A673 (cell line): ENCODE results near the gene SNTB2. TPM values are rescaled to one million over a fixed set of nuclear protein-coding genes. Genes with fewer than 3 reads are reported as not detected.
A peak's percentile ranks its signal among the peaks of the same experiment; 100 is the strongest.

ENCODE experiments used
- BruUV-seq: library from RNA; stranded (reverse); fragments of 400-500 nt; replicated peaks from 2 replicates; lab custom pipeline; 2021; lab: Mats Ljungman, UMichigan
- CTCF ChIA-PET: fragments of 300-600 bp; sonication (Branson Sonifier 250); formaldehyde crosslinking; loops from one replicate; lab custom pipeline; 2022; ENCODE audit warnings: antibody characterized with exemption; lab: Charles Lee
- POLR2A ChIA-PET: fragments of 300-600 bp; sonication (Branson Sonifier 250); formaldehyde crosslinking; loops from one replicate; lab custom pipeline; 2022; ENCODE audit warnings: antibody characterized with exemption; ENCODE audit not compliant: low non-redundant PET; lab: Charles Lee
- DNase-seq: peaks from one replicate; pipeline ENCODE4 v3.0.0-alpha.2; 2015; ENCODE audit warnings: low spot score
- H3K27ac ChIP-seq: fragments of 200-600 bp; sonication (generic); 2 replicates; pipeline ENCODE4 v1.5.1; 2016; ENCODE audit warnings: mixed run types, low read depth, mild to moderate bottlenecking, mixed read lengths, antibody characterized with exemption, low read length; ENCODE audit not compliant: poor library complexity, severe bottlenecking
- H3K27me3 ChIP-seq: fragments of 200-600 bp; sonication (generic); replicated peaks from 2 replicates; pipeline ENCODE4 v1.6.1; 2017; ENCODE audit warnings: mixed run types, low read depth, mild to moderate bottlenecking, mixed read lengths, antibody characterized with exemption, low read length; ENCODE audit not compliant: insufficient read depth, poor library complexity
- H3K36me3 ChIP-seq: fragments of 200-600 bp; sonication (generic); 2 replicates; pipeline ENCODE4 v1.6.1; 2016; ENCODE audit warnings: mixed run types, mild to moderate bottlenecking, mixed read lengths, antibody characterized with exemption, low read length; ENCODE audit not compliant: insufficient read depth, poor library complexity, severe bottlenecking
- H3K4me1 ChIP-seq: fragments of 200-600 bp; sonication (generic); 2 replicates; pipeline ENCODE4 v1.6.1; 2017; ENCODE audit warnings: mixed run types, mild to moderate bottlenecking, mixed read lengths, antibody characterized with exemption, low read length; ENCODE audit not compliant: insufficient read depth, poor library complexity, severe bottlenecking
- H3K4me3 ChIP-seq: fragments of 200-600 bp; sonication (generic); 2 replicates; pipeline ENCODE4 v1.5.1; 2016; ENCODE audit warnings: low read depth, mixed run types, mild to moderate bottlenecking, mixed read lengths, low read length; ENCODE audit not compliant: poor library complexity, severe bottlenecking
- H3K9me3 ChIP-seq: fragments of 200-600 bp; sonication (generic); 2 replicates; pipeline ENCODE4 v1.6.1; 2016; ENCODE audit warnings: mixed run types, low read depth, mild to moderate bottlenecking, mixed read lengths, antibody characterized with exemption, low read length; ENCODE audit not compliant: poor library complexity, severe bottlenecking
- EZH2 ChIP-seq: fragments of 200-600 bp; sonication (generic); IDR thresholded peaks from 2 replicates; pipeline ENCODE4 v1.6.1; 2017; ENCODE audit warnings: borderline replicate concordance, low read depth, mild to moderate bottlenecking, mixed read lengths, antibody characterized with exemption, low read length; ENCODE audit not compliant: poor library complexity, severe bottlenecking
- intact Hi-C: fragments of 100-400 bp; cut with micrococcal nuclease; formaldehyde crosslinking; loops from one replicate; pipeline ENCODE4 v1.10.0; 2022; ENCODE audit not compliant: unreplicated experiment
- total RNA-seq: library from RNA; stranded (reverse); gene quantifications from 2 replicates; pipeline ENCODE4 v1.2.3, GENCODE V29; 2021
- TF ChIP-seq, protein P1 (sequence below): fragments of 300-800, 200-600 bp; sonication (generic); conservative IDR thresholded peaks from 2 replicates; pipeline ENCODE4 v1.5.1; 2017; ENCODE audit warnings: low read depth, mild to moderate bottlenecking, antibody characterized with exemption, low read length, moderate library complexity, mixed read lengths

The SNTB2 gene
- total RNA-seq, 1 experiment from 2014 or later: 49.3 TPM

DNA sequence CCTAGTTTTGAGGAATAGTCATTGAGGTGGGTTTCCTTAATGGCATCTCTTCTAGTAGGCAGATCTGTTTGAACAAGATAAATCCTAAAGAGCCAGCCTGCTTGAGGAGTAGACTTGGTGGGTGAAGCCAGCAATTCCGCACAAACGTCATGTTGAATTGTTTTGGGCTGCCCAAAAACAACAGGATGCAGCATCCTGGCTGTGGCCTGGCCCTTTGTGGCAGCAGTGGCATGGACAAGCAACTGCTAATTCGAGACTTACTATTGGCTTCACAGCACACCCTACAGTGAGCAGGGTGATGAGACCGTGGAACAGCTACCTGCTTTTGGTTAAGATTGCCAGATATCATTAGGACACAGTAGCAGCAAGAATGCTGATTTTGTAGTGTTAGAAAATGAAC is 114.9 kb downstream of the SNTB2 start:
- Histone ChIP-seq H3K4me3 (no peak overlapping the region), H3K36me3 (peaks cover 28% of the 10 kb centered on the region), H3K4me1 (no peaks in the 10 kb centered on the region), H3K27me3 (no peaks in the 10 kb centered on the region), H3K27ac (no peak overlapping the region), H3K9me3 (no peaks in the 10 kb centered on the region)
- ChIA-PET POLR2A (no interaction called here), CTCF (no interaction called here)
- no peak for DNase-seq
- TF ChIP-seq, protein P1, sequence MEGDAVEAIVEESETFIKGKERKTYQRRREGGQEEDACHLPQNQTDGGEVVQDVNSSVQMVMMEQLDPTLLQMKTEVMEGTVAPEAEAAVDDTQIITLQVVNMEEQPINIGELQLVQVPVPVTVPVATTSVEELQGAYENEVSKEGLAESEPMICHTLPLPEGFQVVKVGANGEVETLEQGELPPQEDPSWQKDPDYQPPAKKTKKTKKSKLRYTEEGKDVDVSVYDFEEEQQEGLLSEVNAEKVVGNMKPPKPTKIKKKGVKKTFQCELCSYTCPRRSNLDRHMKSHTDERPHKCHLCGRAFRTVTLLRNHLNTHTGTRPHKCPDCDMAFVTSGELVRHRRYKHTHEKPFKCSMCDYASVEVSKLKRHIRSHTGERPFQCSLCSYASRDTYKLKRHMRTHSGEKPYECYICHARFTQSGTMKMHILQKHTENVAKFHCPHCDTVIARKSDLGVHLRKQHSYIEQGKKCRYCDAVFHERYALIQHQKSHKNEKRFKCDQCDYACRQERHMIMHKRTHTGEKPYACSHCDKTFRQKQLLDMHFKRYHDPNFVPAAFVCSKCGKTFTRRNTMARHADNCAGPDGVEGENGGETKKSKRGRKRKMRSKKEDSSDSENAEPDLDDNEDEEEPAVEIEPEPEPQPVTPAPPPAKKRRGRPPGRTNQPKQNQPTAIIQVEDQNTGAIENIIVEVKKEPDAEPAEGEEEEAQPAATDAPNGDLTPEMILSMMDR: no peak
- no peak for TF ChIP-seq EZH2
- TSS peak; percentile 17 for BruUV-seq
- intact Hi-C loops: no loop called here

DNA sequence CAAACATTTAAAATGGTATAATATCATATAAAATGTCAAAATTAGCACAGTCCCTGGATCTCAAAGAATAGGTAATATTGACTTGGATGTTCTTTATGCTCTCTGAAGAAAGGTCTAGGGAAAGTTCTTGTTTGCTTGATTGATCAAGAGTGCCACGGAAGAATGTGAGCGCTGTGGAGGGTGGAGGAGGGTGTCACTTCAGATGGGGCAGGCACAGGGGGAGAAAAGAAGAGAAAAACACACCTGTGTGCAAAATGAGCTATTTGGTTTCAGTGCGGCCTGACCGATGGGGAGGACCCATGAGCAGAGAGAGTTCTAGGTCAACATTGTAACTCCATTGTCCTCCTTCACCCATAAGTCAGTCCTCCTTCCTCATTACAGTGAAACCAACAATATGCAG is 115.3 kb downstream of the SNTB2 start:
- no peak for DNase-seq

DNA sequence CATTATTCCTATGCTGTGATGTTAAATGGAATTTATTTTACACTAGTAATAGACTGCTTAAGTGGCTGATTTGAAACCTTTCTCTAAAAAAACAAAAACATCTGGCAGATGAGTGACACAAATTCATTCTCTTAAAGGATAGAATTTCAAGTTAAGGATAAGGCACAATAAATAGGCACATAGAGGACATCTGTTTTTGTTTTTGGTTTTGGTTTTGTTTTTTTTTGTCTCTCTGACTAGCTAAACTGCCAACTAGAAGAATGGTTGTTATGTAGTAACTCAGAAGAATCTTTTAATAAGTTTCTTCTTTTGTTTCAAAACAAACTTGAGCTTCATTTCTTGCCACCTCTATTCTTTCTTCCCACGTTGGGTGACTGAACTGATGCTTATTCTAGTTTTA is 119.1 kb downstream of the SNTB2 start:
- CTCF ChIA-PET: interaction anchor here (0.6 kb wide), 1 partner anchor 1191 kb away, joined by 3 read pairs; no protein-coding TSS in a partner anchor
- intact Hi-C loops: no loop called here
- no peak overlapping the region for H3K27ac ChIP-seq
- no peak for DNase-seq
- TF ChIP-seq, protein P1: no peak
- no peak for TF ChIP-seq EZH2
- H3K27me3 ChIP-seq: no peaks in the 10 kb centered on the region
- no peaks in the 10 kb centered on the region for H3K9me3 ChIP-seq
- BruUV-seq: no TSS peak
- H3K36me3 ChIP-seq: peaks cover 13% of the 10 kb centered on the region
- POLR2A ChIA-PET: no interaction called here
- no peak overlapping the region for H3K4me3 ChIP-seq
- H3K4me1 ChIP-seq: no peaks in the 10 kb centered on the region

More for the DNA sequence above, 115.3 kb downstream of the SNTB2 start:
- CTCF ChIA-PET: no interaction called here
- TF ChIP-seq EZH2: no peak
- TF ChIP-seq, protein P1: no peak
- intact Hi-C loops: no loop called here
- no peaks in the 10 kb centered on the region for H3K4me1 ChIP-seq
- H3K9me3 ChIP-seq: no peaks in the 10 kb centered on the region
- peaks cover 28% of the 10 kb centered on the region for H3K36me3 ChIP-seq
- no peaks in the 10 kb centered on the region for H3K27me3 ChIP-seq
- no peak overlapping the region for H3K27ac ChIP-seq
- no TSS peak for BruUV-seq
- POLR2A ChIA-PET: no interaction called here
- no peak overlapping the region for H3K4me3 ChIP-seq
